Osteoblast (primary cell): Measurements from ENCODE around the gene CASP9. TPM values are rescaled to one million over a fixed set of nuclear protein-coding genes. Genes with fewer than 3 reads are reported as not detected.
"Not testable (repeated sequence)": the region's sequence is repeated elsewhere in the genome, so short reads cannot be mapped to it uniquely, and the experiment has no call there.

Experiments
- DNase-seq: peaks from one replicate; pipeline ENCODE4 v3.0.0; 2011; ENCODE audit warnings: low spot score, mixed read lengths; ENCODE audit not compliant: insufficient read length; ENCODE audit errors: missing footprints
- H2AFZ ChIP-seq: 2 replicates; pipeline ENCODE4 v1.6.0; 2011; ENCODE audit warnings: mild to moderate bottlenecking, low read length
- H3K27ac ChIP-seq: 2 replicates; pipeline ENCODE4 v1.5.1; 2011; ENCODE audit warnings: mild to moderate bottlenecking, low read depth, low read length, moderate library complexity
- H3K27me3 ChIP-seq: 2 replicates; pipeline ENCODE4 v1.6.0; 2012; ENCODE audit warnings: mild to moderate bottlenecking, control low read depth, inconsistent platforms, low read length, moderate library complexity; ENCODE audit not compliant: insufficient read depth
- H3K36me3 ChIP-seq: 2 replicates; pipeline ENCODE4 v1.5.1; 2011; ENCODE audit warnings: mild to moderate bottlenecking, low read length, control low read depth, moderate library complexity; ENCODE audit not compliant: insufficient read depth
- H3K4me1 ChIP-seq: 2 replicates; pipeline ENCODE4 v1.5.1; 2011; ENCODE audit warnings: mild to moderate bottlenecking, low read length, control low read depth, moderate library complexity; ENCODE audit not compliant: insufficient read depth
- H3K4me2 ChIP-seq: 2 replicates; pipeline ENCODE4 v1.6.0; 2011; ENCODE audit warnings: mild to moderate bottlenecking, low read length; ENCODE audit not compliant: insufficient read depth
- H3K4me3 ChIP-seq: fragments of 200-600 bp; sonication (generic); 3 replicates; pipeline ENCODE4 v1.5.1; 2012; ENCODE audit warnings: mild to moderate bottlenecking, low read length, inconsistent platforms; ENCODE audit not compliant: insufficient read depth
- H3K79me2 ChIP-seq: 2 replicates; pipeline ENCODE4 v1.6.0; 2012; ENCODE audit warnings: mild to moderate bottlenecking, low read length, control low read depth, inconsistent platforms; ENCODE audit not compliant: insufficient read depth
- H3K9me3 ChIP-seq: 2 replicates; pipeline ENCODE4 v1.5.1; 2011; ENCODE audit warnings: low read depth, low read length, control low read depth
- H4K20me1 ChIP-seq: 2 replicates; pipeline ENCODE4 v1.6.0; 2012; ENCODE audit warnings: mild to moderate bottlenecking, low read length, control low read depth; ENCODE audit not compliant: insufficient read depth
- CTCF ChIP-seq: IDR thresholded peaks from 2 replicates; pipeline ENCODE4 v1.5.1; 2011; ENCODE audit warnings: mild to moderate bottlenecking, low read depth, low read length, moderate library complexity; ENCODE audit errors: extremely low read depth
- total RNA-seq: library from RNA; depleted of rRNA; stranded (reverse); fragments of >200 nt; gene quantifications from 2 replicates; pipeline ENCODE4 v1.2.3, GENCODE V29; 2012

CASP9 gene
- total RNA-seq, 1 donor: 10.9 TPM

GRCh38 chr1:15476927-15477326 lies 47.1 kb downstream of the CASP9 start:
- Histone ChIP-seq H2AFZ (no peak overlapping the region), H3K4me2 (no peak overlapping the region), H3K27ac (no peak overlapping the region), H3K4me3 (no peak overlapping the region), H4K20me1 (no peaks in the 10 kb centered on the region), H3K36me3 (no peaks in the 10 kb centered on the region), H3K9me3 (no peaks in the 10 kb centered on the region), H3K27me3 (no peaks in the 10 kb centered on the region), H3K79me2 (no peaks in the 10 kb centered on the region), H3K4me1 (no peaks in the 10 kb centered on the region)
- no peak for DNase-seq
- no peak for TF ChIP-seq CTCF

- H3K79me2 ChIP-seq: no peaks in the 10 kb centered on the region
- H3K27me3 ChIP-seq: no peaks in the 10 kb centered on the region
- H3K9me3 ChIP-seq: no peaks in the 10 kb centered on the region
- H2AFZ ChIP-seq: no peak within 1 kb of the TSS
- no peak within 1 kb of the TSS for H3K27ac ChIP-seq
- no peaks in the 10 kb centered on the region for H4K20me1 ChIP-seq
- no peak within 1 kb of the TSS for H3K4me3 ChIP-seq
- H3K4me1 ChIP-seq: no peaks in the 10 kb centered on the region
- H3K36me3 ChIP-seq: no peaks in the 10 kb centered on the region
- no peak for TF ChIP-seq CTCF
- no peak for DNase-seq
- no peak within 1 kb of the TSS for H3K4me2 ChIP-seq
Measured at GRCh38 chr1:15475752-15476314, 48.2 kb downstream of the CASP9 start, which contains the start of gene CELA2B. TSS of gene CELA2B (plus strand) at chr1:15476104. CDS start at chr1:15476126, 22 bp downstream.

GRCh38 chr1:15472587-15472986 lies 51.4 kb downstream of the CASP9 start:
- Histone ChIP-seq H4K20me1 (no peaks in the 10 kb centered on the region), H3K4me2 (no peak overlapping the region), H3K27ac (no peak overlapping the region), H2AFZ (no peak overlapping the region), H3K79me2 (no peaks in the 10 kb centered on the region), H3K4me1 (no peaks in the 10 kb centered on the region), H3K4me3 (no peak overlapping the region), H3K9me3 (no peaks in the 10 kb centered on the region), H3K27me3 (no peaks in the 10 kb centered on the region), H3K36me3 (no peaks in the 10 kb centered on the region)
- no peak for DNase-seq
- TF ChIP-seq CTCF: no peak

- not testable (repeated sequence) for H3K4me1 ChIP-seq, H3K27me3 ChIP-seq, H4K20me1 ChIP-seq, H3K79me2 ChIP-seq, DNase-seq, H3K36me3 ChIP-seq, H3K27ac ChIP-seq, H3K4me3 ChIP-seq, H3K9me3 ChIP-seq, H2AFZ ChIP-seq, H3K4me2 ChIP-seq
Measured at GRCh38 chr1:15471723-15472122, 52.3 kb downstream of the CASP9 start.

GRCh38 chr1:15471067-15471466 lies 52.9 kb downstream of the CASP9 start:
- not testable (repeated sequence) for DNase-seq, H3K9me3 ChIP-seq, H3K27ac ChIP-seq, H3K4me3 ChIP-seq, H3K36me3 ChIP-seq, H3K4me1 ChIP-seq, H3K4me2 ChIP-seq, H2AFZ ChIP-seq, H3K79me2 ChIP-seq, H3K27me3 ChIP-seq, H4K20me1 ChIP-seq

- H2AFZ ChIP-seq, H3K36me3 ChIP-seq, H3K4me3 ChIP-seq, H3K27me3 ChIP-seq, H3K4me1 ChIP-seq, H3K79me2 ChIP-seq, H3K4me2 ChIP-seq, H4K20me1 ChIP-seq, H3K27ac ChIP-seq, H3K9me3 ChIP-seq: not testable (repeated sequence)
- DNase-seq: peak; percentile 63
Measured at GRCh38 chr1:15469821-15470448, 54.1 kb downstream of the CASP9 start.
